ENCODE results near the gene PROM2. TPM values are rescaled to one million over a fixed set of nuclear protein-coding genes. Genes with fewer than 3 reads are reported as not detected.

The PROM2 gene
- total and polyA plus RNA-seq, 2 experiments from 2014 or later, result 2.1 to 2.2 TPM

- TF ChIP-seq, protein P1, sequence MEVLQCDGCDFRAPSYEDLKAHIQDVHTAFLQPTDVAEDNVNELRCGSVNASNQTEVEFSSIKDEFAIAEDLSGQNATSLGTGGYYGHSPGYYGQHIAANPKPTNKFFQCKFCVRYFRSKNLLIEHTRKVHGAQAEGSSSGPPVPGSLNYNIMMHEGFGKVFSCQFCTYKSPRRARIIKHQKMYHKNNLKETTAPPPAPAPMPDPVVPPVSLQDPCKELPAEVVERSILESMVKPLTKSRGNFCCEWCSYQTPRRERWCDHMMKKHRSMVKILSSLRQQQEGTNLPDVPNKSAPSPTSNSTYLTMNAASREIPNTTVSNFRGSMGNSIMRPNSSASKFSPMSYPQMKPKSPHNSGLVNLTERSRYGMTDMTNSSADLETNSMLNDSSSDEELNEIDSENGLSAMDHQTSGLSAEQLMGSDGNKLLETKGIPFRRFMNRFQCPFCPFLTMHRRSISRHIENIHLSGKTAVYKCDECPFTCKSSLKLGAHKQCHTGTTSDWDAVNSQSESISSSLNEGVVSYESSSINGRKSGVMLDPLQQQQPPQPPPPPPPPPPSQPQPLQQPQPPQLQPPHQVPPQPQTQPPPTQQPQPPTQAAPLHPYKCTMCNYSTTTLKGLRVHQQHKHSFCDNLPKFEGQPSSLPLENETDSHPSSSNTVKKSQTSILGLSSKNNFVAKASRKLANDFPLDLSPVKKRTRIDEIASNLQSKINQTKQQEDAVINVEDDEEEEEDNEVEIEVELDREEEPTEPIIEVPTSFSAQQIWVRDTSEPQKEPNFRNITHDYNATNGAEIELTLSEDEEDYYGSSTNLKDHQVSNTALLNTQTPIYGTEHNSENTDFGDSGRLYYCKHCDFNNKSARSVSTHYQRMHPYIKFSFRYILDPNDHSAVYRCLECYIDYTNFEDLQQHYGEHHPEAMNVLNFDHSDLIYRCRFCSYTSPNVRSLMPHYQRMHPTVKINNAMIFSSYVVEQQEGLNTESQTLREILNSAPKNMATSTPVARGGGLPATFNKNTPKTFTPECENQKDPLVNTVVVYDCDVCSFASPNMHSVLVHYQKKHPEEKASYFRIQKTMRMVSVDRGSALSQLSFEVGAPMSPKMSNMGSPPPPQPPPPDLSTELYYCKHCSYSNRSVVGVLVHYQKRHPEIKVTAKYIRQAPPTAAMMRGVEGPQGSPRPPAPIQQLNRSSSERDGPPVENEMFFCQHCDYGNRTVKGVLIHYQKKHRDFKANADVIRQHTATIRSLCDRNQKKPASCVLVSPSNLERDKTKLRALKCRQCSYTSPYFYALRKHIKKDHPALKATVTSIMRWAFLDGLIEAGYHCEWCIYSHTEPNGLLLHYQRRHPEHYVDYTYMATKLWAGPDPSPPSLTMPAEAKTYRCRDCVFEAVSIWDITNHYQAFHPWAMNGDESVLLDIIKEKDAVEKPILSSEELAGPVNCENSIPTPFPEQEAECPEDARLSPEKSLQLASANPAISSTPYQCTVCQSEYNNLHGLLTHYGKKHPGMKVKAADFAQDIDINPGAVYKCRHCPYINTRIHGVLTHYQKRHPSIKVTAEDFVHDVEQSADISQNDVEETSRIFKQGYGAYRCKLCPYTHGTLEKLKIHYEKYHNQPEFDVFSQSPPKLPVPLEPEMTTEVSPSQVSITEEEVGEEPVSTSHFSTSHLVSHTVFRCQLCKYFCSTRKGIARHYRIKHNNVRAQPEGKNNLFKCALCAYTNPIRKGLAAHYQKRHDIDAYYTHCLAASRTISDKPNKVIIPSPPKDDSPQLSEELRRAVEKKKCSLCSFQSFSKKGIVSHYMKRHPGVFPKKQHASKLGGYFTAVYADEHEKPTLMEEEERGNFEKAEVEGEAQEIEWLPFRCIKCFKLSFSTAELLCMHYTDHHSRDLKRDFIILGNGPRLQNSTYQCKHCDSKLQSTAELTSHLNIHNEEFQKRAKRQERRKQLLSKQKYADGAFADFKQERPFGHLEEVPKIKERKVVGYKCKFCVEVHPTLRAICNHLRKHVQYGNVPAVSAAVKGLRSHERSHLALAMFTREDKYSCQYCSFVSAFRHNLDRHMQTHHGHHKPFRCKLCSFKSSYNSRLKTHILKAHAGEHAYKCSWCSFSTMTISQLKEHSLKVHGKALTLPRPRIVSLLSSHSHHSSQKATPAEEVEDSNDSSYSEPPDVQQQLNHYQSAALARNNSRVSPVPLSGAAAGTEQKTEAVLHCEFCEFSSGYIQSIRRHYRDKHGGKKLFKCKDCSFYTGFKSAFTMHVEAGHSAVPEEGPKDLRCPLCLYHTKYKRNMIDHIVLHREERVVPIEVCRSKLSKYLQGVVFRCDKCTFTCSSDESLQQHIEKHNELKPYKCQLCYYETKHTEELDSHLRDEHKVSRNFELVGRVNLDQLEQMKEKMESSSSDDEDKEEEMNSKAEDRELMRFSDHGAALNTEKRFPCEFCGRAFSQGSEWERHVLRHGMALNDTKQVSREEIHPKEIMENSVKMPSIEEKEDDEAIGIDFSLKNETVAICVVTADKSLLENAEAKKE (CRISPR knock-in tag; IDR thresholded peaks at IDR 0.05), result no peak
Observed at GRCh38 chr2:95306336-95306895, 32.2 kb downstream of the PROM2 start (continued).

DNA sequence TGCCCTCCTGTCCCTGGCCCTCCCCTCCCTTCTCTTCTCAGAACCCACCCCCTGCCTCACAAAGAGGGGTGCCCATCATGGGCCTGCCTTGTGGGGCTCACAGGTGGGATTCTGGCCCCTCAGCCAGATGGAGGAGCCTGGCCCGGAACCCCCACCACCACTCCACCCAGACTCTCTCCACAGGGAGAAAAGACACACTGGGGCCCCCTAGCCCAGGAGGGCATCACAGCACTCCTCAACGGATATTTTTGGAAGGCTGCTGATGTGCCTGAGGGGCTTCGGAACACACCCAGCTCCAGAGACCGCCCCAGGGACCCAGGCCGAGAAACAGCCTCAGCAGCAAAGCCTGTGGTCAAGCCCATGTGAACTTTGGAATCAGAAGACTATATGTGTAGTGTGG lies 32.8 kb downstream of the PROM2 start:
- Histone ChIP-seq H3K4me1 (ENCODE audit: insufficient read depth) (no peaks in the 10 kb centered on the region), H3F3A (replicated peaks; ENCODE audit: low read depth) (no peaks in the 10 kb centered on the region), H2AFZ (no peak overlapping the region), H3K79me2 (replicated peaks; ENCODE audit: insufficient read depth) (no peaks in the 10 kb centered on the region), H3K36me3 (ENCODE audit: insufficient read depth) (no peaks in the 10 kb centered on the region), H3K4me2 (no peak overlapping the region), H3K4me3 (no peak overlapping the region), H3K27ac (ENCODE audit: low read depth) (no peak overlapping the region), H3K9me2 (ENCODE audit: insufficient read depth) (no peaks in the 10 kb centered on the region), H4K20me1 (replicated peaks; ENCODE audit: insufficient read depth) (no peaks in the 10 kb centered on the region), H3K27me3 (ENCODE audit: insufficient read depth) (no peaks in the 10 kb centered on the region)
- DNase-seq (ENCODE audit: low spot score) (peak; percentile 24), ATAC-seq (peak; percentile 56)
- H3K36me3 Mint-ChIP-seq (ENCODE audit: low read depth), result no peaks in the 10 kb centered on the region
- H3K4me3 Mint-ChIP-seq, result no peak overlapping the region
- H3K4me1 Mint-ChIP-seq, result peaks cover 3% of the 10 kb centered on the region; the same call in 2 of the 3 replicates
- H3K27ac Mint-ChIP-seq, result no peak overlapping the region
- no peaks in the 10 kb centered on the region for H3K9me3 Mint-ChIP-seq
- peaks cover 15% of the 10 kb centered on the region for H3K27me3 Mint-ChIP-seq (ENCODE audit: insufficient read depth, low read depth, poor library complexity)
- TF ChIP-seq, protein P1 (CRISPR knock-in tag; IDR thresholded peaks at IDR 0.05), result no peak
- TF ChIP-seq, protein P2, sequence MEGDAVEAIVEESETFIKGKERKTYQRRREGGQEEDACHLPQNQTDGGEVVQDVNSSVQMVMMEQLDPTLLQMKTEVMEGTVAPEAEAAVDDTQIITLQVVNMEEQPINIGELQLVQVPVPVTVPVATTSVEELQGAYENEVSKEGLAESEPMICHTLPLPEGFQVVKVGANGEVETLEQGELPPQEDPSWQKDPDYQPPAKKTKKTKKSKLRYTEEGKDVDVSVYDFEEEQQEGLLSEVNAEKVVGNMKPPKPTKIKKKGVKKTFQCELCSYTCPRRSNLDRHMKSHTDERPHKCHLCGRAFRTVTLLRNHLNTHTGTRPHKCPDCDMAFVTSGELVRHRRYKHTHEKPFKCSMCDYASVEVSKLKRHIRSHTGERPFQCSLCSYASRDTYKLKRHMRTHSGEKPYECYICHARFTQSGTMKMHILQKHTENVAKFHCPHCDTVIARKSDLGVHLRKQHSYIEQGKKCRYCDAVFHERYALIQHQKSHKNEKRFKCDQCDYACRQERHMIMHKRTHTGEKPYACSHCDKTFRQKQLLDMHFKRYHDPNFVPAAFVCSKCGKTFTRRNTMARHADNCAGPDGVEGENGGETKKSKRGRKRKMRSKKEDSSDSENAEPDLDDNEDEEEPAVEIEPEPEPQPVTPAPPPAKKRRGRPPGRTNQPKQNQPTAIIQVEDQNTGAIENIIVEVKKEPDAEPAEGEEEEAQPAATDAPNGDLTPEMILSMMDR (conservative IDR thresholded peaks at IDR 0.05; ENCODE audit: low read depth in 2 of 2), result peak; percentile 20 to 38; a peak in 3 of 4 replicates
- no peak for TF ChIP-seq ZNF114 (CRISPR knock-in tag; IDR thresholded peaks at IDR 0.05)

Measured in GM23338 (cell line).